H1 (cell line): ENCODE data around the gene ACADVL. TPM values are rescaled to one million over a fixed set of nuclear protein-coding genes. Genes with fewer than 3 reads are reported as not detected.

Experiments
- CTCF ChIA-PET: fragments of 300-600 bp; sonication (Branson Sonifier 250); formaldehyde crosslinking; loops from one replicate; lab custom pipeline; 2021; ENCODE audit not compliant: partially characterized antibody; lab: Charles Lee
- POLR2A ChIA-PET: fragments of 300-600 bp; sonication (Branson Sonifier 250); formaldehyde crosslinking; loops from one replicate; lab custom pipeline; 2021; ENCODE audit warnings: inconsistent platforms; ENCODE audit not compliant: partially characterized antibody; lab: Charles Lee
- DNase-seq, 2 experiments: peaks; one replicate each; pipeline versions ENCODE4 v3.0.0 to v3.0.0-alpha.2; 2010 to 2022; ENCODE audit warnings: low spot score in 2 of 2, low read depth in 1 of 2, mixed read lengths in 1 of 2
- FAIRE-seq: peaks from 2 replicates; lab custom pipeline; 2011; peaks lifted over from hg19 to GRCh38; lab: Jason Lieb, UNC
- H2AFZ ChIP-seq: 2 replicates; pipeline ENCODE4 v1.8.1; 2012; ENCODE audit warnings: low read length, inconsistent platforms
- H2AK5ac ChIP-seq: 2 replicates; pipeline ENCODE4 v1.6.1; 2013; ENCODE audit warnings: low read depth, low read length
- H2BK120ac ChIP-seq: replicated peaks from 2 replicates; pipeline ENCODE3; 2013; ENCODE audit warnings: low read depth, low read length, inconsistent platforms
- H2BK12ac ChIP-seq: 2 replicates; pipeline ENCODE4 v1.6.1; 2013; ENCODE audit warnings: low read depth, low read length
- H2BK15ac ChIP-seq: 2 replicates; pipeline ENCODE4 v1.6.1; 2013; ENCODE audit warnings: low read length
- H2BK20ac ChIP-seq: 2 replicates; pipeline ENCODE4 v1.6.1; 2013; ENCODE audit warnings: low read length
- H2BK5ac ChIP-seq: 2 replicates; pipeline ENCODE4 v1.6.1; 2013; ENCODE audit warnings: low read depth, low read length
- H3K14ac ChIP-seq: 2 replicates; pipeline ENCODE4 v1.6.1; 2013; ENCODE audit warnings: inconsistent platforms; ENCODE audit not compliant: insufficient read length
- H3K18ac ChIP-seq: 2 replicates; pipeline ENCODE4 v1.6.1; 2013; ENCODE audit warnings: low read length; ENCODE audit errors: extremely low read depth
- H3K23ac ChIP-seq: 2 replicates; pipeline ENCODE4 v1.6.1; 2013; ENCODE audit warnings: inconsistent platforms; ENCODE audit not compliant: insufficient read length
- H3K23me2 ChIP-seq: 2 replicates; pipeline ENCODE4 v1.6.1; 2013; ENCODE audit warnings: low read depth, low read length
- H3K27ac ChIP-seq: 2 replicates; pipeline ENCODE4 v1.6.1; 2011; ENCODE audit warnings: low read depth, low read length, inconsistent platforms
- H3K27me3 ChIP-seq, 4 experiments: replicated peaks in 1 of 4; 1 replicate in 1 of 4; 2 replicates in 3 of 4; pipeline versions ENCODE4 v1.6.1 to v1.8.1; 2011 to 2013; ENCODE audit warnings: low read length in 3 of 4, mild to moderate bottlenecking in 3 of 4, inconsistent platforms in 2 of 4, mixed read lengths in 2 of 4, moderate library complexity in 1 of 4; ENCODE audit not compliant: control insufficient read depth in 3 of 4, insufficient read depth in 3 of 4; ENCODE audit errors: extremely low read depth in 1 of 4
- H3K36me3 ChIP-seq, 4 experiments: 2 replicates each; pipeline versions ENCODE4 v1.6.1 to v1.8.1; 2011 to 2013; ENCODE audit warnings: mild to moderate bottlenecking in 4 of 4, low read length in 3 of 4, moderate library complexity in 2 of 4, control low read depth in 1 of 4, inconsistent platforms in 1 of 4; ENCODE audit not compliant: insufficient read depth in 4 of 4, control insufficient read depth in 2 of 4
- H3K4ac ChIP-seq: replicated peaks from 2 replicates; pipeline ENCODE3; 2013; ENCODE audit warnings: low read length, low read depth, mixed read lengths, inconsistent platforms; ENCODE audit not compliant: insufficient read length
- H3K4me1 ChIP-seq, 4 experiments: replicated peaks in 1 of 4; 1 replicate in 1 of 4; 2 replicates in 3 of 4; pipeline versions ENCODE4 v1.6.1 to v1.8.1; 2011 to 2013; ENCODE audit warnings: low read length in 3 of 4, inconsistent platforms in 2 of 4, mixed read lengths in 1 of 4; ENCODE audit not compliant: insufficient read depth in 4 of 4, control insufficient read depth in 3 of 4
- H3K4me2 ChIP-seq, 2 experiments: 2 replicates each; pipeline versions ENCODE4 v1.6.1 to v1.8.1; 2011 to 2013; ENCODE audit warnings: low read depth in 2 of 2, low read length in 2 of 2, control low read depth in 1 of 2, inconsistent platforms in 1 of 2, mild to moderate bottlenecking in 1 of 2; ENCODE audit not compliant: insufficient read depth in 1 of 2
- H3K4me3 ChIP-seq, 4 experiments: fragments of 200-600, 300-600 bp in 1 of 4; sonication (generic), shearing (Covaris generic), sonication (Bioruptor Twin) in 1 of 4; 2 replicates each; pipeline versions ENCODE4 v1.5.1 to v1.8.1; 2011 to 2016; ENCODE audit warnings: low read length in 4 of 4, low read depth in 3 of 4, control low read depth in 2 of 4, inconsistent platforms in 2 of 4, mild to moderate bottlenecking in 2 of 4, mixed read lengths in 1 of 4, moderate library complexity in 1 of 4; ENCODE audit not compliant: insufficient read depth in 2 of 4; ENCODE audit errors: extremely low read depth in 1 of 4
- H3K56ac ChIP-seq: replicated peaks from 2 replicates; pipeline ENCODE3; 2013; ENCODE audit warnings: low read depth, mild to moderate bottlenecking, mixed read lengths, low read length, inconsistent platforms; ENCODE audit not compliant: insufficient read length
- H3K79me1 ChIP-seq: 2 replicates; pipeline ENCODE4 v1.6.1; 2013; ENCODE audit warnings: low read depth, low read length, control low read depth
- H3K79me2 ChIP-seq, 2 experiments: 2 replicates each; pipeline versions ENCODE4 v1.6.1 to v1.8.1; 2012 to 2013; ENCODE audit warnings: low read length in 2 of 2, mild to moderate bottlenecking in 2 of 2, inconsistent platforms in 1 of 2; ENCODE audit not compliant: insufficient read depth in 2 of 2, control insufficient read depth in 1 of 2
- H3K9ac ChIP-seq, 4 experiments: replicated peaks in 1 of 4; 1 replicate in 1 of 4; 2 replicates in 3 of 4; pipeline versions ENCODE4 v1.6.1 to v1.8.1; 2011 to 2013; ENCODE audit warnings: low read depth in 3 of 4, low read length in 3 of 4, control low read depth in 2 of 4, mild to moderate bottlenecking in 2 of 4, moderate library complexity in 2 of 4, inconsistent platforms in 1 of 4; ENCODE audit errors: extremely low read depth in 1 of 4
- H3K9me3 ChIP-seq, 2 experiments: 2 replicates each; pipeline versions ENCODE4 v1.6.1 to v1.8.1; 2012 to 2013; ENCODE audit warnings: mild to moderate bottlenecking in 2 of 2, moderate library complexity in 2 of 2, control low read depth in 1 of 2, inconsistent platforms in 1 of 2, low read depth in 1 of 2, low read length in 1 of 2, mixed read lengths in 1 of 2; ENCODE audit not compliant: insufficient read depth in 2 of 2
- H4K20me1 ChIP-seq, 2 experiments: replicated peaks in 1 of 2; 2 replicates each; pipeline versions ENCODE3 to v1.8.1; 2011 to 2013; ENCODE audit warnings: inconsistent platforms in 2 of 2, low read length in 2 of 2, mild to moderate bottlenecking in 1 of 2; ENCODE audit not compliant: insufficient read depth in 2 of 2, control insufficient read depth in 1 of 2
- H4K5ac ChIP-seq: 2 replicates; pipeline ENCODE4 v1.6.1; 2013; ENCODE audit warnings: low read length, low read depth, mixed read lengths, inconsistent platforms; ENCODE audit not compliant: insufficient read length
- H4K8ac ChIP-seq: 2 replicates; pipeline ENCODE4 v1.8.0; 2013; ENCODE audit warnings: mild to moderate bottlenecking, moderate library complexity, low read length, inconsistent platforms; ENCODE audit not compliant: insufficient read depth; ENCODE audit errors: extremely low read depth
- H4K91ac ChIP-seq: replicated peaks from 2 replicates; pipeline ENCODE3; 2013; ENCODE audit warnings: low read length, mixed read lengths, inconsistent platforms; ENCODE audit not compliant: insufficient read length
- ASH2L ChIP-seq: fragments of 200-600, 300-600 bp; sonication (generic); IDR thresholded peaks from one replicate; pipeline ENCODE4 v1.7.1; 2017; ENCODE audit warnings: low read length
- BACH1 ChIP-seq: IDR thresholded peaks from 2 replicates; pipeline ENCODE4 v1.6.1; 2012; ENCODE audit warnings: low read length, improper control_type of control experiment
- CBX5 ChIP-seq: fragments of 300-800, 300-1000 bp; sonication (generic); IDR thresholded peaks from 2 replicates; pipeline ENCODE4 v1.7.1; 2016; ENCODE audit warnings: antibody characterized with exemption, low read length, low read depth
- CHD1 ChIP-seq: IDR thresholded peaks from 2 replicates; pipeline ENCODE4 v1.6.1; 2012; ENCODE audit warnings: low read depth, low read length, improper control_type of control experiment
- EP300 ChIP-seq, 2 experiments: IDR thresholded peaks; 1 replicate in 1 of 2; 2 replicates in 1 of 2; pipeline ENCODE4 v1.6.1; 2011 to 2012; ENCODE audit warnings: low read depth in 2 of 2, low read length in 2 of 2, mild to moderate bottlenecking in 2 of 2, borderline replicate concordance in 1 of 2, inconsistent platforms in 1 of 2, moderate library complexity in 1 of 2
- HDAC2 ChIP-seq, 2 experiments: fragments of 300-600 bp in 1 of 2; sonication (generic) in 1 of 2; IDR thresholded peaks; 2 replicates each; pipeline ENCODE4 v1.6.1; 2011 to 2012; ENCODE audit warnings: low read depth in 2 of 2, low read length in 2 of 2, mild to moderate bottlenecking in 2 of 2, moderate library complexity in 2 of 2, borderline replicate concordance in 1 of 2, inconsistent platforms in 1 of 2
- POLR2A ChIP-seq, 2 experiments: IDR thresholded peaks; 1 replicate in 1 of 2; 2 replicates in 1 of 2; pipeline ENCODE4 v1.6.1; 2011; ENCODE audit warnings: low read depth in 2 of 2, low read length in 2 of 2, mild to moderate bottlenecking in 2 of 2; ENCODE audit errors: control extremely low read depth in 1 of 2
- POU5F1 ChIP-seq: IDR thresholded peaks from 2 replicates; pipeline ENCODE4 v1.6.1; 2011; ENCODE audit warnings: low read depth, mild to moderate bottlenecking, low read length, moderate library complexity
- SIN3A ChIP-seq, 2 experiments: IDR thresholded peaks in 1 of 2; conservative IDR thresholded peaks in 1 of 2; 2 replicates each; pipeline ENCODE4 v1.6.1; 2011 to 2012; ENCODE audit warnings: low read length in 2 of 2, improper control_type of control experiment in 1 of 2, low read depth in 1 of 2, mild to moderate bottlenecking in 1 of 2
- SIX5 ChIP-seq: IDR thresholded peaks from 2 replicates; pipeline ENCODE4 v1.6.1; 2011; ENCODE audit warnings: mild to moderate bottlenecking, low read depth, low read length
- TBP ChIP-seq: IDR thresholded peaks from 2 replicates; pipeline ENCODE4 v1.6.1; 2011; ENCODE audit warnings: low read depth, low read length, improper control_type of control experiment
- TCF12 ChIP-seq: IDR thresholded peaks from 2 replicates; pipeline ENCODE4 v1.6.1; 2011; ENCODE audit warnings: low read depth, mild to moderate bottlenecking, low read length
- whole genome bisulfite sequencing, 2 experiments: shearing (Covaris generic) in 1 of 2; methylation state at CpG; one replicate each; pipeline versions ENCODE4 v1.1.6 to v1.1.7; 2013 to 2015; ENCODE audit warnings: low lambda C conversion rate in 2 of 2, mixed read lengths in 2 of 2, inconsistent platforms in 1 of 2, low coverage in 1 of 2, missing lambda C conversion rate in 1 of 2; ENCODE audit not compliant: insufficient replicate concordance in 2 of 2, insufficient coverage in 1 of 2, insufficient read length in 1 of 2; ENCODE audit errors: extremely low coverage in 1 of 2, missing lambda C conversion rate in 1 of 2; 5-methylcytosine and 5-hydroxymethylcytosine counted together
- polyA plus RNA-seq, 7 experiments: library from polyadenylated mRNA; depleted of rRNA in 3 of 7; stranded (reverse) in 5 of 7; unstranded in 2 of 7; fragments of >200 nt in 5 of 7; fragments of 200-250 nt in 2 of 7; gene quantifications; 1 replicate in 5 of 7; 2 replicates in 1 of 7; 4 replicates in 1 of 7; pipeline versions ENCODE4 v1.2.1 to v1.2.3, GENCODE V29; 2011 to 2013; ENCODE audit warnings: missing spikeins in 2 of 7, mixed read lengths in 2 of 7
- total RNA-seq: library from RNA; stranded (reverse); fragmentation: NEBNext Ultra II Directional; extraction: Animal tissue kit (Norgen Biotek cat#: 25700); gene quantifications from 2 replicates; pipeline ENCODE4 v1.2.1, GENCODE V29; 2021
- TF ChIP-seq, protein P1 (sequence below): IDR thresholded peaks from 2 replicates; pipeline ENCODE4 v1.6.1; 2012; ENCODE audit warnings: inconsistent platforms

ACADVL gene
- total and polyA plus RNA-seq, 2 of the 8 experiments (the other 6 are each of a cell fraction or from before 2014, with no cell fraction given): 181 to 231 TPM

GRCh38 chr17:7236808-7237207 is 17.1 kb downstream of the ACADVL start:
- Histone ChIP-seq H3K9ac (no peak overlapping the region), H3K79me2 (peaks cover 12 to 68% of the 10 kb centered on the region in 2 experiments), H2BK12ac (no peak overlapping the region), H4K8ac (0 out of 2 replicates have a peak overlapping the region, but pooled peaks have one; percentile 41), H2BK20ac (no peak overlapping the region), H2AFZ (no peak overlapping the region), H3K9me3 (no peaks in the 10 kb centered on the region), H2BK5ac (no peak overlapping the region), H3K23me2 (peaks cover 7% of the 10 kb centered on the region; the same call in 1 of the 2 replicates), H3K36me3 (peaks cover 15 to 36% (median 22%) of the 10 kb centered on the region in 4 experiments; a peak in 6 of 8 replicates), H3K23ac (no peak overlapping the region), H3K4me2 (peak overlapping the region; percentile 74 to 77; a peak in 3 of 4 replicates), H4K5ac (no peak overlapping the region), H3K4me3 (peak overlapping the region in 1 of 4 experiments; percentile 95; a peak in 2 of 8 replicates), H3K27ac (no peak overlapping the region), H2AK5ac (no peak overlapping the region), H2BK15ac (no peak overlapping the region), H3K18ac (no peak overlapping the region), H3K27me3 (no peaks in the 10 kb centered on the region), H3K14ac (no peak overlapping the region), H3K79me1 (peaks cover 12% of the 10 kb centered on the region), H3K4me1 (peaks cover 5 to 24% (median 12%) of the 10 kb centered on the region in 4 experiments), H3K56ac (no peak overlapping the region), H4K91ac (no peak overlapping the region), H2BK120ac (no peak overlapping the region), H4K20me1 (peaks cover 16 to 27% of the 10 kb centered on the region in 2 experiments), H3K4ac (no peak overlapping the region)
- POLR2A ChIA-PET: interaction anchor here (1.2 to 19.7 kb wide), 9 partner anchors 12 to 352 kb away, joined by 3 to 386 read pairs (median 22); partner anchors contain the start of genes ACADVL, CLDN7, CTDNEP1 and DLG4
- CTCF ChIA-PET: interaction anchor here (0.7 to 6.4 kb wide), 4 partner anchors 16 to 215 kb away, joined by 3 to 46 read pairs (median 4); partner anchors contain the start of genes ACADVL and DLG4
- FAIRE-seq (no peak), DNase-seq (no peak)
- WGBS, 2 experiments: 92 to 100% methylated on average over 1 to 6 of the region's 6 CpGs
- TF ChIP-seq POLR2A (IDR thresholded peaks at IDR 0.05; ENCODE audit: control extremely low read depth in 1 of 2, low read depth in 2 of 2, low read length in 2 of 2) (no peak), EP300 (IDR thresholded peaks at IDR 0.05; ENCODE audit: borderline replicate concordance in 1 of 2, low read depth in 2 of 2, low read length in 2 of 2) (no peak), SIN3A (conservative IDR thresholded peaks at IDR 0.05 in 1 of 2, IDR thresholded peaks at IDR 0.05 in 1 of 2; ENCODE audit: low read depth in 1 of 2, low read length in 2 of 2) (no peak), POU5F1 (no peak), CHD1 (no peak), TCF12 (no peak), CBX5 (no peak), HDAC2 (IDR thresholded peaks at IDR 0.05; ENCODE audit: borderline replicate concordance in 1 of 2, low read depth in 2 of 2, low read length in 2 of 2) (no peak), ASH2L (no peak), SIX5 (no peak), TBP (no peak), BACH1 (no peak)
- TF ChIP-seq, protein P1, sequence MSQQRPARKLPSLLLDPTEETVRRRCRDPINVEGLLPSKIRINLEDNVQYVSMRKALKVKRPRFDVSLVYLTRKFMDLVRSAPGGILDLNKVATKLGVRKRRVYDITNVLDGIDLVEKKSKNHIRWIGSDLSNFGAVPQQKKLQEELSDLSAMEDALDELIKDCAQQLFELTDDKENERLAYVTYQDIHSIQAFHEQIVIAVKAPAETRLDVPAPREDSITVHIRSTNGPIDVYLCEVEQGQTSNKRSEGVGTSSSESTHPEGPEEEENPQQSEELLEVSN: no peak
